Mucosa of stomach (tissue), 1 donor: ENCODE measurements around the gene THSD8.

Experiments used
- H3K27me3 ChIP-seq: one replicate; pipeline ENCODE4 v1.7.0; 2013; ENCODE audit warnings: mild to moderate bottlenecking, low read length; ENCODE audit not compliant: control insufficient read depth, insufficient read depth
- H3K36me3 ChIP-seq: one replicate; pipeline ENCODE4 v1.7.0; 2013; ENCODE audit warnings: low read length; ENCODE audit not compliant: control insufficient read depth, insufficient read depth
- H3K4me1 ChIP-seq: one replicate; pipeline ENCODE4 v1.7.0; 2013; ENCODE audit warnings: mild to moderate bottlenecking, low read length; ENCODE audit not compliant: control insufficient read depth, insufficient read depth
- H3K4me3 ChIP-seq: one replicate; pipeline ENCODE4 v1.7.0; 2013; ENCODE audit warnings: low read length
- H3K9ac ChIP-seq: one replicate; pipeline ENCODE4 v1.7.0; 2013; ENCODE audit warnings: mild to moderate bottlenecking, low read length, moderate library complexity
- H3K9me3 ChIP-seq: one replicate; pipeline ENCODE4 v1.7.0; 2013; ENCODE audit warnings: mild to moderate bottlenecking, low read length, moderate library complexity; ENCODE audit not compliant: control insufficient read depth
- donor health status: Pancreatic carcinoma.

The THSD8 gene

DNA sequence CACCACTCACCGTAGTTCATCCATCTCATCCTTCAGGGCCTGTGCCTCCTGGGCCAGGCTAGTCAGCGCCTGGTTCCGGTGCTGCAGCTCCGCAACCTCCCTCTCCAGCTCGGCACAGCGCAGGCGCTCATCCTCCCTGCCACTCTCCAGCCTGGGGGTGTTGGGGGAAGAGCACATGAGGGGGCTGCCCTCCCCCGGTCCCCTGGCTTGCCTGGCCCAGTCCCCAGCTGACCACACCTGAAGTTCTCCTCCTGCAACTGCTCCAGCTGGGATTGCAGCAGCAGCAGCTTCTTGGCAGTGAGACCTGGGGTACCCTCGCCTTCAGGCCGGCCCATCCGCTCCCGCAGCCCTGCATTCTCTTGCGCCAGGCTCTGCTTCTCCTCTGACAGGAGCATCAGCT lies 30.9 kb upstream of the THSD8 start:
- Histone ChIP-seq H3K9ac (no peak overlapping the region), H3K4me1 (peaks cover 12% of the 10 kb centered on the region), H3K36me3 (no peaks in the 10 kb centered on the region), H3K4me3 (no peak overlapping the region), H3K27me3 (no peaks in the 10 kb centered on the region), H3K9me3 (no peaks in the 10 kb centered on the region)

- H3K27me3 ChIP-seq = no peaks in the 10 kb centered on the region
- no peak overlapping the region for H3K4me3 ChIP-seq
- no peak overlapping the region for H3K9ac ChIP-seq
- no peaks in the 10 kb centered on the region for H3K36me3 ChIP-seq
- no peaks in the 10 kb centered on the region for H3K9me3 ChIP-seq
- H3K4me1 ChIP-seq = peaks cover 14% of the 10 kb centered on the region
These were observed 29.5 kb upstream of the THSD8 start for GRCh38 chr19:12772323-12772722.

- Histone ChIP-seq H3K4me3 (no peak overlapping the region), H3K9me3 (no peaks in the 10 kb centered on the region), H3K9ac (no peak overlapping the region), H3K36me3 (no peaks in the 10 kb centered on the region), H3K27me3 (no peaks in the 10 kb centered on the region), H3K4me1 (peaks cover 22% of the 10 kb centered on the region)
These were observed 28.3 kb upstream of the THSD8 start for GRCh38 chr19:12773571-12773970.

- Histone ChIP-seq H3K36me3 (no peaks in the 10 kb centered on the region), H3K27me3 (no peaks in the 10 kb centered on the region), H3K4me1 (peaks cover 35% of the 10 kb centered on the region)
These were observed 27.0 kb upstream of the THSD8 start, which contains the start of gene HOOK2 for GRCh38 chr19:12774588-12775555. HOOK2 (minus strand) TSS chr19:12775552; CDS start chr19:12775449, 103 bp downstream.

DNA sequence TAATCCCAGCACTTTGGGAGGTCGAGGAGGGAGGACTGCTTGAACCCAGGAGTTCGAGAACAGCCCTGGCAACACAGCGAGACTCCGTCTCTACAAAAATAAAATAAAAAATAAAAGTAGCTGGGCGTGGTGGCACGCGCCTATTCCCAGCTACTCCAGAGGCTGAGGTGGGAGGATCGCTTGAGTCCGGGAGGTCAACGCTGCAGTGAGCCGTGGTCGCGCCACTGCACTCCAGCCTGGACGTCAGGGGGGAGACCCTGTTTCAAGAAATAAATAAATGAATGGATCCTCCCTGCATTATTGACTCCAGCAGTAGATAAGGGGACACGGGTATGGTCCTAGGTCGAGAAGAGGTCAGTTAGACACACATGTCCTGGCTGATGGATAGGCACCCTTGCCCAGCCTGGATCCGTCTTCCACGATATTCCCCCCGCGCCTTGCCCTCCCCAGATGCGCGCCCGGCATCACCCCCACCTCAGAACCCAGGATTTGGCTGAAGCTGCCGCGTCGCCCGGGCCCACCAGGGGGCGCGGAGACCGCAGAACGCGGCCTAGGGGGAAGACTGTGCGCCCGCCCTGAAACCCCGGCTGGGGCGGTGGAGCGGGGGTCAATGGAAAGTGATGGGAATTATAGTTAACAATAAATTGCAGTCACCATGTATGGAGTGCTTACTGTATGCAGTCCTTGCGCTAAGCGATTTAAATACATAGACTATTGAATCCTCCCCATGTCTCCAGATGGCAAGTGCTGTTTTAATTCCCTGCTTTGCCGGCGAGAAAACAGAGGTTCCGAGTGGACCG lies 24.5 kb upstream of the THSD8 start:
- Histone ChIP-seq H3K9ac (peak overlapping the region; percentile 87), H3K4me1 (peaks cover 40% of the 10 kb centered on the region), H3K4me3 (peak overlapping the region; percentile 84), H3K9me3 (no peaks in the 10 kb centered on the region), H3K27me3 (no peaks in the 10 kb centered on the region), H3K36me3 (no peaks in the 10 kb centered on the region)

More at GRCh38 chr19:12774588-12775555, 27.0 kb upstream of the THSD8 start, which contains the start of gene HOOK2:
- H3K4me3 ChIP-seq = peak within 1 kb of the TSS; percentile 20
- no peaks in the 10 kb centered on the region for H3K9me3 ChIP-seq
- peak within 1 kb of the TSS; percentile 72 for H3K9ac ChIP-seq

DNA sequence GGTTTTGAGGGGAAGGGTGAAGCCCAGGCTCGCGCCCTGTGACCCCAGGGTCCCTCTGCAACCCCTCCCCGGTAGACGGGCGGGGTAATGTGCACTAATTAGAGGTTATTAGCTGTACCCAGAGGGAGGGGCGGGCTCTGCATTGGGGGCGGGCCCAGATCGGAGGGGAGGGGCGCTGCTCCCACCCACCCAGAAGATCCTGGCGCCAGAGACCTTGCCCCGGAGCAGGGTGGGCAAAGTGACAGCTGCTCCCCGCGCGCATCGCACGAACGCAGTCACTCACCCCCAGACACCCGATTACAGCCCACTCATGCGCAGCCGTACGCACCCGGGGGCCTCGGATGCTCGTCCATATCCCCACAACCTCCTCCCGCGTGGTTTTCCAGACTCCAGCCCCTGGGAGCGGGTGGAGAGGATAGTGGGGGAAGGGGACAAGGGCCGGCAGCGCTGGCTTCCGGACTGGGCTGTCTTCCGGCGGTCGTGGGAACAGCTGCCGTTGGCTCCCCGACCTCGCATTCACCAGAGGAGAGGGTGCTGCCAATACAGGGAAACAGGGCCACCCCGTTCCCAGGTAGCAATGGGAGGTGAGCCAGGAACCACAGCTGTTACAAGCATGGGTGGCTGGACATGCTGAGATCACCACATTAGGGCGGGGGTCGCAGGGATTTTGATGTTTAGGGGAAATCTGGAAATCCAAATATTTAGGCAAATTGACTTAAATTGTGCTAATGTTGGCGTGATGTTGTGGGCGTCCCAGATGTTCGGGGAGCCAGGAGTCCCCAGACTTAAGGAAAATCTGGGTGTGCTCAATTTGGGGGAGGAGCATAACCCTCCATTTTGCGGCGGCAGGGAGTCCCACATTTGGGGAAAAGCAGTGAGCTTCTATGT lies 23.6 kb upstream of the THSD8 start:
- no peaks in the 10 kb centered on the region for H3K9me3 ChIP-seq
- no peaks in the 10 kb centered on the region for H3K36me3 ChIP-seq
- H3K4me1 ChIP-seq = peaks cover 47% of the 10 kb centered on the region
- no peaks in the 10 kb centered on the region for H3K27me3 ChIP-seq
- peak overlapping the region; percentile 87 for H3K9ac ChIP-seq
- H3K4me3 ChIP-seq = peak overlapping the region; percentile 84

DNA sequence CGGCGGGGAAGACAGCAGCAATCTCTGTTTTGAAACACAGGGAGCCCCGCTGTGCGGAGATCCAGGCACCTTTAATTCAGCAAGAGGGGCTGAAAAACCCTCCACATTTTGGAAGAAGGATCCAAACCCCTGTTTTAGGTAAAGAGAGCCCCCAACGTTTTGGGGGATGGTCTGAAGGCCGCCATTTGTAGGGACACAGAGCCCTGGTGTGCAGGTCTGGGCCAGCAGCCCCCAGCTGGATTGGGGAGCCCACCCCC lies 23.0 kb upstream of the THSD8 start:
- Histone ChIP-seq H3K27me3 (no peaks in the 10 kb centered on the region), H3K4me1 (peaks cover 53% of the 10 kb centered on the region), H3K4me3 (peak overlapping the region; percentile 84), H3K36me3 (no peaks in the 10 kb centered on the region), H3K9ac (peak overlapping the region; percentile 87), H3K9me3 (no peaks in the 10 kb centered on the region)

- Histone ChIP-seq H3K9me3 (no peaks in the 10 kb centered on the region), H3K27me3 (no peaks in the 10 kb centered on the region), H3K36me3 (no peaks in the 10 kb centered on the region), H3K4me1 (peaks cover 56% of the 10 kb centered on the region), H3K4me3 (no peak overlapping the region), H3K9ac (no peak overlapping the region)
These were observed 22.5 kb upstream of the THSD8 start for GRCh38 chr19:12779162-12779993.

GRCh38 chr19:12782174-12782423 lies 19.8 kb upstream of the THSD8 start:
- Histone ChIP-seq H3K9ac (peak overlapping the region; percentile 67), H3K4me1 (peaks cover 76% of the 10 kb centered on the region), H3K9me3 (no peaks in the 10 kb centered on the region), H3K4me3 (no peak overlapping the region), H3K36me3 (no peaks in the 10 kb centered on the region), H3K27me3 (no peaks in the 10 kb centered on the region)

GRCh38 chr19:12782424-12783290 lies 19.2 kb upstream of the THSD8 start:
- peak overlapping the region; percentile 67 for H3K9ac ChIP-seq
- H3K27me3 ChIP-seq = no peaks in the 10 kb centered on the region
- peaks cover 82% of the 10 kb centered on the region for H3K4me1 ChIP-seq
- H3K4me3 ChIP-seq = peak overlapping the region; percentile 31
- no peaks in the 10 kb centered on the region for H3K36me3 ChIP-seq
- H3K9me3 ChIP-seq = no peaks in the 10 kb centered on the region
